ENCODE data around the gene OVOL1. TPM values are rescaled to one million over a fixed set of nuclear protein-coding genes. Genes with fewer than 3 reads are reported as not detected.
"Not testable (repeated sequence)": the region's sequence is repeated elsewhere in the genome, so short reads cannot be mapped to it uniquely, and the experiment has no call there.

Gene OVOL1
- total RNA-seq, 1 donor from 2014 or later: 4.7 TPM

DNA sequence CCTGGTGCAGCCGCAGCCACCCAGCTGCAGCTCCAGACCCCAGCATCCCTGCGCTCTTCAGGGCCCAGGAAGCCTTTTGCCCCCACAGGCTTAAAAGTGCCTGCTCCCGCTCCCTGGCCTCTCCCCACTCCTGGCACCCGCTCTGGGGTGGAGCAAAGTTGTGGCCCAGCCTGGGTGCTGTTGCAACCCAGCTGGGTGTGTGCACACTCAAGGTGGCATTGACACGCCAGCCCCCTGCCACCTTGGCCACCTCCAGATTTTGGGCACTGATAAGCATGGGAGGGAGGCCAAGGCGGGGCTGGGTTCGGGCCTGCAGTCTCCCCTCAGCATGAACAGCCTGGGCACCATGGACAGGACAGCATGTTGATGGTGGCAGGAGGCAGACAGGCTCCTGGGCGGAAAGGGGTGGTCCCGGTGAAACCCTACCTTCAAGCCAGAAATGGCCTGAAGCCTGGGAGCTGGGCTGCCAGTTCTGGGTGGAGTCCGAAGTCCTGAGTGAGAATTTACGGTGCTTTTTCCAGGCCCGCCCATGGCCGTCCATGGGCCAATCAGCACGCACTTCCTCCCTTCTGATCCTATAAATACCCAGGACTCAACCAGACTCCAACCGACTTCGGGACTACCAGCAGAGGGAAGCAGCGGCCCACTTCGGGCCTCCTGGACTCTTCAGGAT is 42.7 kb upstream of the OVOL1 start:
- H3K4me3 Mint-ChIP-seq: no peak overlapping the region
- peaks cover 42% of the 10 kb centered on the region for H3K27me3 Mint-ChIP-seq (ENCODE audit: low read depth)
- H3K9me3 Mint-ChIP-seq: peaks cover 13% of the 10 kb centered on the region
- TF ChIP-seq, protein P1, sequence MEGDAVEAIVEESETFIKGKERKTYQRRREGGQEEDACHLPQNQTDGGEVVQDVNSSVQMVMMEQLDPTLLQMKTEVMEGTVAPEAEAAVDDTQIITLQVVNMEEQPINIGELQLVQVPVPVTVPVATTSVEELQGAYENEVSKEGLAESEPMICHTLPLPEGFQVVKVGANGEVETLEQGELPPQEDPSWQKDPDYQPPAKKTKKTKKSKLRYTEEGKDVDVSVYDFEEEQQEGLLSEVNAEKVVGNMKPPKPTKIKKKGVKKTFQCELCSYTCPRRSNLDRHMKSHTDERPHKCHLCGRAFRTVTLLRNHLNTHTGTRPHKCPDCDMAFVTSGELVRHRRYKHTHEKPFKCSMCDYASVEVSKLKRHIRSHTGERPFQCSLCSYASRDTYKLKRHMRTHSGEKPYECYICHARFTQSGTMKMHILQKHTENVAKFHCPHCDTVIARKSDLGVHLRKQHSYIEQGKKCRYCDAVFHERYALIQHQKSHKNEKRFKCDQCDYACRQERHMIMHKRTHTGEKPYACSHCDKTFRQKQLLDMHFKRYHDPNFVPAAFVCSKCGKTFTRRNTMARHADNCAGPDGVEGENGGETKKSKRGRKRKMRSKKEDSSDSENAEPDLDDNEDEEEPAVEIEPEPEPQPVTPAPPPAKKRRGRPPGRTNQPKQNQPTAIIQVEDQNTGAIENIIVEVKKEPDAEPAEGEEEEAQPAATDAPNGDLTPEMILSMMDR (IDR thresholded peaks at IDR 0.05; ENCODE audit: unreplicated experiment): no peak
- no peaks in the 10 kb centered on the region for H3K36me3 Mint-ChIP-seq
- H3K27ac Mint-ChIP-seq: no peak overlapping the region
- DNase-seq (ENCODE audit: low spot score in 2 of 2, unreplicated experiment in 2 of 2): no peak
- no peaks in the 10 kb centered on the region for H3K4me1 Mint-ChIP-seq

DNA sequence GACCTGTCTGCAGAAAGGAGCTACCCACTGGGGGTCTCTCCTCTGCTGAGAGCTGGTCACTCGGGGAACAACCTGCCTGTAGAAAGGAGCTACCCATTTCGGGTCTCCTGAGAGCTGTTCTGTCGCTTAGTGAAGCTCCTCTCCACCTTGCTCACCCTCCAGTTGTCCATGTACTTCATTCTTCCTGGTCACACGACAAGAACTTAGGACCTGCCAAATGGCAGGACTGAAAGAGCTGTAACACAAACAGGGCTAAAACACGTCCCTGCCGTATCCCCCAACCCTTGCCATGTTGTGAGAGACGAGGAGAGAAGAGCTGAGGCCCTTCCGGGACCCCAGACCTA is 42.2 kb upstream of the OVOL1 start:
- Mint-ChIP-seq H3K4me1 (no peaks in the 10 kb centered on the region), H3K27me3 (ENCODE audit: low read depth) (peaks cover 47% of the 10 kb centered on the region), H3K27ac (no peak overlapping the region), H3K36me3 (no peaks in the 10 kb centered on the region), H3K4me3 (no peak overlapping the region), H3K9me3 (peaks cover 16% of the 10 kb centered on the region)
- DNase-seq (ENCODE audit: low spot score in 2 of 2, unreplicated experiment in 2 of 2): no peak
- TF ChIP-seq, protein P1 (IDR thresholded peaks at IDR 0.05; ENCODE audit: unreplicated experiment): no peak

DNA sequence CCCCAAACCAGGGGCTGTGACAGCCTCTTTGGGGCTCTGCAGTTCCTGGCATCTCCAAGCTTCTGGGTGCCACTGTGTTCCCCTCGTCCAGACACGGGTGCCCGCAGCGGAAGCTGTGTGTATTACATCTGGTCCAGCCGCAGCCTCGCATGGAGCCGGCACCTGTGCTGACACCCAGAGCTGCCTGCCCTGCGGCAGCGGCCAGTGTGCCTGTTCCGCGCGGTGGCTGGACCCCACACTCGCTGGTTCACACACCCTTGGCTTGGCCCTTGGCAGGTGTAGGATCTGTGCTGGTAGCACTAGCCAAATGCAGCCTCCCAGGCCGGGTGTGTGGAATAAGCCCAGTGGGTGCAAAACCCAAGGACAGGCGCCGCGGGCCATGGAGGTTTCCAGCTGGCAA is 41.8 kb upstream of the OVOL1 start:
- peaks cover 50% of the 10 kb centered on the region for H3K27me3 Mint-ChIP-seq (ENCODE audit: low read depth)

DNA sequence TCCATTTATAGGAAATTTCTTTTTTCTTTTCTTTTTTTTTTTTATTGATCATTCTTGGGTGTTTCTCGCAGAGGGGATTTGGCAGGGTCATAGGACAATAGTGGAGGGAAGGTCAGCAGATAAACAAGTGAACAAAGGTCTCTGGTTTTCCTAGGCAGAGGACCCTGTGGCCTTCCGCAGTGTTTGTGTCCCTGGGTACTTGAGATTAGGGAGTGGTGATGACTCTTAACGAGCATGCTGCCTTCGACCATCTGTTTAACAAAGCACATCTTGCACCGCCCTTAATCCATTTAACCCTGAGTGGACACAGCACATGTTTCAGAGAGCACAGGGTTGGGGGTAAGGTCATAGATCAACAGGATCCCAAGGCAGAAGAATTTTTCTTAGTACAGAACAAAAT is 24.7 kb upstream of the OVOL1 start:
- DNase-seq (ENCODE audit: low spot score in 2 of 2, unreplicated experiment in 2 of 2); H3K4me1 Mint-ChIP-seq; H3K27ac Mint-ChIP-seq: not testable (repeated sequence)

More for the DNA sequence above, 41.8 kb upstream of the OVOL1 start:
- no peak overlapping the region for H3K4me3 Mint-ChIP-seq
- TF ChIP-seq, protein P1 (IDR thresholded peaks at IDR 0.05; ENCODE audit: unreplicated experiment): no peak
- DNase-seq (ENCODE audit: low spot score in 2 of 2, unreplicated experiment in 2 of 2): no peak
- peaks cover 16% of the 10 kb centered on the region for H3K9me3 Mint-ChIP-seq
- H3K27ac Mint-ChIP-seq: no peak overlapping the region
- H3K4me1 Mint-ChIP-seq: no peaks in the 10 kb centered on the region
- no peaks in the 10 kb centered on the region for H3K36me3 Mint-ChIP-seq

DNA sequence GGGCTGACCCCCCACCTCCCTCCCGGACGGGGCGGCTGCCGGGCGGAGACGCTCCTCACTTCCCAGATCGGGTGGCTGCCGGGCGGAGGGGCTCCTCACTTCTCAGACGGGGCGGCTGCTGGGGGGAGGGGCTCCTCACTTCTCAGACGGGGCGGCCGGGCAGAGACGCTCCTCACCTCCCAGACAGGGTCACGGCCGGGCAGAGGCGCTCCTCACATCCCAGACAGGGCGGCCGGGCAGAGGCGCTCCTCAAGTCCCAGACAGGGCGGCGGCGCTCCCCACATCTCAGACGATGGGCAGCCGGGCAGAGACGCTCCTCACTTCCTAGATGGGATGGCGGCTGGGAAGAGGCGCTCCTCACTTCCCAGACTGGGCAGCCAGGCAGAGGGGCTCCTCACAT is 24.0 kb upstream of the OVOL1 start:
- not testable (repeated sequence) for DNase-seq (ENCODE audit: low spot score in 2 of 2, unreplicated experiment in 2 of 2); H3K4me1 Mint-ChIP-seq; H3K9me3 Mint-ChIP-seq; H3K27me3 Mint-ChIP-seq (ENCODE audit: low read depth); H3K36me3 Mint-ChIP-seq; H3K27ac Mint-ChIP-seq; H3K4me3 Mint-ChIP-seq

More for the DNA sequence above, 24.7 kb upstream of the OVOL1 start:
- H3K9me3 Mint-ChIP-seq: peaks cover 14% of the 10 kb centered on the region
- not testable (repeated sequence) for H3K36me3 Mint-ChIP-seq; H3K4me3 Mint-ChIP-seq; H3K27me3 Mint-ChIP-seq (ENCODE audit: low read depth)

DNA sequence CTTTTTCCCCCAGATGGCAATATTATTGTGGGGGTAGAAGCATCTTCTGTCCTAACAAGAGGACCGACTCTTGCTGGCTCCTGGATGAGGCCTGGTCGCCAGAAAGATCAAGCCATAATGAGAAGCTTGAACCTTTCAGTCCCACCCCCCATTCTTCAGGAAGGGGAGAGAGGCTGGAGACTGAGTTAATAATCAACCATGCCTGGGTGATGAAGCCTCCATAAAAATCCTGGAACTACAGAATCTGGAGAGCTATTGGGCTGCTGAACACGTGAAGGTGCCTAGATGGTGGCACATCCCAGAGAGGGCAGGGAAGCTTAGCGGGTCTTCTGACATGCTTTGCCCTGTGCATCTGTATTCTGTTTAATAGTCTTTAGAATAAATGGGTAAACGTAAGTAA is 22.4 kb upstream of the OVOL1 start:
- Mint-ChIP-seq H3K4me3 (no peak overlapping the region), H3K27me3 (ENCODE audit: low read depth) (no peaks in the 10 kb centered on the region), H3K27ac (no peak overlapping the region), H3K36me3 (no peaks in the 10 kb centered on the region), H3K4me1 (no peaks in the 10 kb centered on the region), H3K9me3 (peaks cover 5% of the 10 kb centered on the region)
- TF ChIP-seq, protein P1 (IDR thresholded peaks at IDR 0.05; ENCODE audit: unreplicated experiment): no peak
- DNase-seq (ENCODE audit: low spot score in 2 of 2, unreplicated experiment in 2 of 2): no peak

DNA sequence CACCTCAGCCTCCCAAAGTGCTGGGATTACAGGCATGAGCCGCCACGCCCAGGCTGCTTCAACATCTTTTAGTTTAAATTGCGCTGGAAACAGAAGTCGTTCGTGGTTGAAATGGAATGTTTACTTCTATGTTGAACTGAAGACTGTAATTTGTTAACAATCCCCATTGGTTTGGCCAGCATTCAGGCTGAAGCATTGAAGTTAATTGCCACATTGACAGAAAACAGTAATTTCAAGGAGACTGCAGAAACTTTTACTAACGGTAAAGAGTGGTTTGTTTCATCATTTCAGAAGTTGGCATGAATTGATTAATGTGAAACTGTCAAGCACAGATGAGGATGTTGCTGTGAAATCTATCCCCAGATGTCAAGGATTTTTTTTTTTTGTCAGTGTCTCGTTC is 20.3 kb upstream of the OVOL1 start:
- no peak overlapping the region for H3K27ac Mint-ChIP-seq
- H3K4me3 Mint-ChIP-seq: no peak overlapping the region
- H3K36me3 Mint-ChIP-seq: no peaks in the 10 kb centered on the region
- H3K27me3 Mint-ChIP-seq (ENCODE audit: low read depth): no peaks in the 10 kb centered on the region
- TF ChIP-seq, protein P1 (IDR thresholded peaks at IDR 0.05; ENCODE audit: unreplicated experiment): no peak
- DNase-seq (ENCODE audit: low spot score in 2 of 2, unreplicated experiment in 2 of 2): peak in 1 of 2 experiments; percentile 13
- H3K4me1 Mint-ChIP-seq: no peaks in the 10 kb centered on the region
- peaks cover 6% of the 10 kb centered on the region for H3K9me3 Mint-ChIP-seq

Data from mesothelial cell of epicardium (in vitro differentiated cells).